ENCODE results near the gene STUB1. TPM values are rescaled to one million over a fixed set of nuclear protein-coding genes. Genes with fewer than 3 reads are reported as not detected.
"Not testable (repeated sequence)": the region's sequence is repeated elsewhere in the genome, so short reads cannot be mapped to it uniquely, and the experiment has no call there.

STUB1 gene
- total RNA-seq, 1 experiment from 2014 or later: 453 TPM

- in situ Hi-C loops (cut with HindIII; ENCODE audit: low pct_unique_long_range_greater_than_20kb, low sequenced_read_pairs): no loop called here
- no peak for DNase-seq (ENCODE audit: low read depth)
Observed at GRCh38 chr16:704047-704446, 23.8 kb downstream of the STUB1 start.

GRCh38 chr16:704552-705380 lies 24.6 kb downstream of the STUB1 start:
- DNase-seq (ENCODE audit: low read depth): no peak
- in situ Hi-C loops (cut with HindIII; ENCODE audit: low pct_unique_long_range_greater_than_20kb, low sequenced_read_pairs): no loop called here

DNA sequence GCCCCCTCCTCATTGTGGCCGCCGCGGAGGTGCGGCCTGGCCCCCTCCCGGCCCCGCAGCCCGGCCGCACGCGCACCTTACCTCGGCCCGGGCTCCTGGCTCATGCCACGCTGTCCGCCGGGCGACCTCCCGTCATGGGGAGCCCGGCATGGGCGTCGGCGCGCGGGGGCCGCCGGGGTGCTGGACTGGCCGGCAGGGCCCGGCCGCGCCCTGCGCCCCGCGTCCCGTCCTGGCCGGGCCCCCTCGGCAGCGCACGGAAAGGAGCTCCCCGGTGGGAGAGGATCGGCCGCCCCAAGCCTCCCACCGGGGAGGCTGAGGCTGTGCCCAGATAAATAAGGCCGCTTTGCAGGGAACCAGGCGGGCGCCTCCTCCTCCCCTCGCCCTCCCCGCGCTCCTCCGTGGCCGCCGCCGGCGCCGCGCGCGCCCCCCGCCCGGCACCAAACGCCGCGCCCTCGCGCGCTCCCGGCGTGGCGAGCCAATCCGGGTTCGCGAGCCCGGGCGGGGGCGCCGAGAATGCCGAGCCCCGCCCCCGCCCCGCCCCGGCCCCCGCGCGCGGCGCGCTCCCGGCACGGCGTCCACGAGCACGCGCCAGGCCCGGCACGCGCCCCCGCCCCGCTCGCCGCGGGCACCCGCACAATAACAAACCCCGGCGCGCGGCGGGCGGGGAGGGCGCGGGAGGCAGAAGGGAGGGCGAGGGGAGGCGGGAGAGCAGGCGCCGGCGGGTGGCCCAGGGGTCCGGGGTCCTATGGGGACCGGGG lies 25.4 kb downstream of the STUB1 start, which contains the start of gene FBXL16:
TSS of gene FBXL16 (minus strand) at position 371 of the 758 bp plus-strand sequence. CDS start 8,396 bp downstream, outside the sequence.
- DNase-seq (ENCODE audit: low read depth): peak; percentile 46
- in situ Hi-C loops (cut with HindIII; ENCODE audit: low pct_unique_long_range_greater_than_20kb, low sequenced_read_pairs): no loop called here

- in situ Hi-C loops (cut with HindIII; ENCODE audit: low pct_unique_long_range_greater_than_20kb, low sequenced_read_pairs): no loop called here
- no peak for DNase-seq (ENCODE audit: low read depth)
Observed at GRCh38 chr16:706189-707061, 26.2 kb downstream of the STUB1 start.

DNA sequence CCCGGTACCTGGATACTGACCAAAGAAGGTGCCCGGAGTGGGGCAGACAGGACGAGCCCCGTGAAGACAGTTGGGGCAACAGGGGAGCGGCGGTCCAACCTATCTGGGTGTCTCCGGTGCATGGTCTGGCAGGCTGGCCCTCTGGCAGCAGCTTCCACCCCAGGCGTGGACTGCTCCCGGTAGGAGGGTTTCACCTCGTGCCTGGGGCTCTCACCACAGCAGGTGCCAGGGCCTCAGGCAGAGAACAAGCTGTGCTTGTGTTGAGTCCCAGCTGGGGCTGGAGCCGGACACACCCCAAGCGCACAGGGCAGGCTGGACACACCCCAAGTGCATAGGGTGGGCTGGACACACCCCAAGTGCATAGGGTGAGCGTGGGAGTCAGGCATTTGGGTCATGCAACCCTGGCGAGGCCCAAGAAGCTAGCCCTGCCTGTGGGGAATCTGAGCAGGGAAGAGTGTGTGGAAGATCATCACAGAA lies 26.9 kb downstream of the STUB1 start:
- in situ Hi-C loops (cut with HindIII; ENCODE audit: low pct_unique_long_range_greater_than_20kb, low sequenced_read_pairs): no loop called here

GRCh38 chr16:708019-708418 lies 27.8 kb downstream of the STUB1 start:
- in situ Hi-C loops (cut with HindIII; ENCODE audit: low pct_unique_long_range_greater_than_20kb, low sequenced_read_pairs): no loop called here
- DNase-seq (ENCODE audit: low read depth): no peak

More for the DNA sequence above, 26.9 kb downstream of the STUB1 start:
- no peak for DNase-seq (ENCODE audit: low read depth)

DNA sequence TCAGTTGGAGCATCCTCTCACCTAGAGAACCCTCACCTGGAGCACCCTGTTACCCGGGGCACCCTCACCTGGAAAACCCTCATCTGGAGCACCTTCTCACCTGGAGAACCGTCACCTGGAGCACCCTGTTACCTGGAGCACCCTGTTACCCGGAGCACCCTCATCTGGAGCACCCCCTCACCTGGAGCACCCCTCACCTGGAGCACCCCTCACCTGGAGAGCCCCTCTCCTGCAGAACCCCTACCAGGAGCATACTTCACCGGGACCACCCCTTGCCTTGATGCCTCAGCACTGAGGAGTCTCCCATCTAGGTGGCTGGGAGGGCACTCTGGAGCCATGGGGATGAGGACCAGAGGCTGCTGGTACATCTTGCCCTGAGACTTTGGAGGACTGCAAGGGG lies 28.7 kb downstream of the STUB1 start:
- no peak for DNase-seq (ENCODE audit: low read depth)
- in situ Hi-C loops (cut with HindIII; ENCODE audit: low pct_unique_long_range_greater_than_20kb, low sequenced_read_pairs): no loop called here

DNA sequence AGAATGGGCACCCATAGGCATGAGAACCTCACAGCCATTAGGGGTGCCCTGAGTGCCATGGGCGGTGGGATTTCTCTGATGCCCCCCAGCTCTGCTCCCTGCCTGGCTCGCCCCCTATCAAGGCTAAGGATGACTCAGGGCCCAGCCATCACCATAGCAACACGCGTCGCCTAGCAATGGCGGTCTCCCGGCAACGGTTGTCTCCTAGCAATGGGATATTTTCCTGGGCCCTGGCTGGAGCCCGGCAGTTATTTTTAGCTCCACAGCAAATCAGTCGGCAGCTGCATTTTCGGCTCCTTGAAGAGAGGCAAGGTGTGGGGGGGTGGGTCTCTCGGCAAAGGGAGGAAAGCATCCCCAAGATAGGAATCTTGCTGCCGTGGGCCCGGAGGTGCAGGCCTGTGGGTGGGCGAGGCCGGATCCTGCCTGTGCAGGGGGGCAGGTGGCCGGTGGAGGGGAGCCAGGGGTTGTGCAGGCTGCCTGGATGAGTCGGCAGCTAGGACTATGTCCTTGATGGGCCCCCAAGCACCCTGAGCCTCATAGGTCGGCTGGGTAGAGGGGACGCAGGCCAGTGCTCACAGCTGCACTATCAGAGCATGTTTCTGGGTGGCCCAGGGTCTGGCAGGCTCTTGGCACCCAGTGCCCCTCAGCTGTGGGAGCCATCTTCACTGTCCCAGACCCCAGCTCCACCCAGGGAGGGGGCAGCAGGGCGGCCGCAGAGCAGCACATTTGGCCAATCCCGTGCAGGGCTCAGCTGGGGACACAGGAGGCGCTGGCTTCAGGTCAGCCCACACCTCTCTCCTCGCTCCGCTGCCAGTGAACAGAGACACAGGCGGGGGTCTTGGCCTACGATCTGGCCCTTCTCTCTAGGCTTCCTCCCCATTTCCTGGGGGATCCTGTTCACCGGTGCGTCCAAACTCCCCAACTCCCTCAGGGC lies 29.6 kb downstream of the STUB1 start:
- in situ Hi-C loops (cut with HindIII; ENCODE audit: low pct_unique_long_range_greater_than_20kb, low sequenced_read_pairs): no loop called here
- DNase-seq (ENCODE audit: low read depth): peak; percentile 95

GRCh38 chr16:710500-711075 lies 30.4 kb downstream of the STUB1 start:
- no peak for DNase-seq (ENCODE audit: low read depth)
- in situ Hi-C loops (cut with HindIII; ENCODE audit: low pct_unique_long_range_greater_than_20kb, low sequenced_read_pairs): no loop called here

DNA sequence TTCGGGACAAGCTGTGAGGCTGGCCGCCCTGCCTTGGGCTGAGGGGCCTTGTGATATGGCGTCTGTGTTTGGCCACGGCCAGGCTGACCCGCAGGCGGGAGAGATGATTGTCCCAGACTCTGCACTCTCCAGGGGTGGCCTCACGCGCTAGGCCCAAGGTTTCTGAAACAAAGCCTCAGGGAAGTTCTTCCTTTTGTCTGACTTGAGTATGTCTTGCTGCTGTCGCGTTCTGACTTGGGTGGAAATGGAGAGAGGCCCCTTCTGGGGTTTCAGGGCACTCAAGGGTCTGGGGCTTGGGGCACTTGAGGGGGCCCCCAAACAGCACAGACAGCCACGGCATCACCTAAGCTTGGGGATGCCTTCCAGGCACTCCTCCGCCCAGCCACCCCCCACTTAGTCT lies 30.9 kb downstream of the STUB1 start:
- no peak for DNase-seq (ENCODE audit: low read depth)
- in situ Hi-C loops (cut with HindIII; ENCODE audit: low pct_unique_long_range_greater_than_20kb, low sequenced_read_pairs): no loop called here

- DNase-seq (ENCODE audit: low read depth): peak; percentile 86
- in situ Hi-C loops (cut with HindIII; ENCODE audit: low pct_unique_long_range_greater_than_20kb, low sequenced_read_pairs): no loop called here
Observed at GRCh38 chr16:711548-712320, 31.5 kb downstream of the STUB1 start.

- in situ Hi-C loops (cut with HindIII; ENCODE audit: low pct_unique_long_range_greater_than_20kb, low sequenced_read_pairs): not testable (repeated sequence)
- DNase-seq (ENCODE audit: low read depth): peak; percentile 99
Observed at GRCh38 chr16:712740-713250, 32.6 kb downstream of the STUB1 start.

DNA sequence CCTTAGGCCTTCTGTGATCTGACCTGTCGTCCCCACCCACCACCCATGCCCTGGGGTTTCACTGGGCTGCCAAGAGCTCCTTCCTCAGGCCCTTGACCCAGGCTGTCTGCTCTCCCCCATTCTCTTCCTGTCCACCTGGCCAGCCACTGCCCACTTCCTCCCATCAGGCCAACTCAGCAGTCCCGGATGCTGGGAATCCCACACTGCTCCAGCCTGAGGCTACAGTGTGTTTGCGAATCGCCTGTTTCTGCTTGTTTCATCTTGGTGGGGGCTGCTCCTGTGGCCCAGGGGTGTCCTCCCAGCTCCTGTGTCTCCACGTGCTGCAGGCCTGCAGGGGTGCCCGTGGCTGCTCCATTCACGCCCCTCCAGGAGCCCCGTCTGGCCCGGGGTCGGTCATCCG lies 33.9 kb downstream of the STUB1 start:
- DNase-seq (ENCODE audit: low read depth): peak; percentile 82
- in situ Hi-C loops (cut with HindIII; ENCODE audit: low pct_unique_long_range_greater_than_20kb, low sequenced_read_pairs): no loop called here

GRCh38 chr16:714558-715476 lies 34.6 kb downstream of the STUB1 start, which contains the start of gene METRN:
TSS of gene METRN (plus strand) at chr16:715118. CDS start at chr16:715290, 172 bp downstream.
- in situ Hi-C loops (cut with HindIII; ENCODE audit: low pct_unique_long_range_greater_than_20kb, low sequenced_read_pairs): no loop called here
- DNase-seq (ENCODE audit: low read depth): peak; percentile 95
